ENCODE results near the gene MLYCD. TPM values are rescaled to one million over a fixed set of nuclear protein-coding genes. Genes with fewer than 3 reads are reported as not detected.

MLYCD gene
- total RNA-seq, 3 donors from 2014 or later (not counting 1 experiment from before 2014, with no cell fraction given): 8.5 to 13.2 (median 11.9) TPM

GRCh38 chr16:83886199-83886971 is 12.5 kb upstream of the MLYCD start:
- Histone ChIP-seq H3K4me3 (ENCODE audit: low read length) (no peak overlapping the region), H3K27ac (ENCODE audit: low read length) (no peak overlapping the region), H3K4me1 (ENCODE audit: control insufficient read depth, insufficient read depth, low read length) (no peaks in the 10 kb centered on the region), H3K9me3 (ENCODE audit: control insufficient read depth, insufficient read depth, low read length) (no peaks in the 10 kb centered on the region), H3K27me3 (ENCODE audit: control insufficient read depth, insufficient read depth, low read length) (no peaks in the 10 kb centered on the region), H3K36me3 (ENCODE audit: control insufficient read depth, insufficient read depth, low read length) (no peaks in the 10 kb centered on the region)
- H3K27ac Mint-ChIP-seq: no peak overlapping the region
- DNase-seq (no peak), ATAC-seq (no peak)
- H3K9me3 Mint-ChIP-seq: no peaks in the 10 kb centered on the region
- intact Hi-C loops (cut with micrococcal nuclease): no loop called here
- 95% methylated on average over 12 of the region's 13 CpGs for WGBS (ENCODE audit: insufficient coverage)
- H3K4me1 Mint-ChIP-seq: no peaks in the 10 kb centered on the region
- no peaks in the 10 kb centered on the region for H3K36me3 Mint-ChIP-seq
- peaks cover 11 to 16% of the 10 kb centered on the region in 2 donors for H3K27me3 Mint-ChIP-seq (ENCODE audit: low read depth in 2 of 2)
- TF ChIP-seq CTCF (IDR thresholded peaks at IDR 0.05): no peak
- no peak overlapping the region for H3K4me3 Mint-ChIP-seq

DNA sequence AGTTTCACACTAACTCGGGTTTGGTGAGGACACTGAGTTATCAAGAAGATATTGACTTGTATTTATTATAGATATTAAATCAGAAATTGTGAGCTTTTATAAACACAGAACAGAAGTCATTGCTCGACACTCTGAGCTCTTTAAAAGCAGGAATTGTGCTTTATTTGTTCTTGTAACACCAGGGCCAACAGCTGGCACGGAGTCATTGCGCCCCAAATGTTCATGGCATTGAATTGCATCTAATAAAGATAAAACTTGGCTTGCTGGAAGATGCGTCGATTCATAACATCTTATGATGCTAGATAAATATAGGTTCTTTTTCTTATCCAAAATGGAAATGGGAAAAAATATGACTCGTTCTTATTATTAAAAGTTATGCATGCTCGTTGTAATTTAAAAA is 11.8 kb upstream of the MLYCD start:
- Mint-ChIP-seq H3K9me3 (no peaks in the 10 kb centered on the region), H3K27ac (no peak overlapping the region), H3K4me3 (no peak overlapping the region), H3K36me3 (no peaks in the 10 kb centered on the region), H3K4me1 (no peaks in the 10 kb centered on the region), H3K27me3 (ENCODE audit: low read depth in 2 of 2) (peaks cover 9 to 21% of the 10 kb centered on the region in 2 donors)
- Histone ChIP-seq H3K27ac (ENCODE audit: low read length) (no peak overlapping the region), H3K27me3 (ENCODE audit: control insufficient read depth, insufficient read depth, low read length) (no peaks in the 10 kb centered on the region), H3K9me3 (ENCODE audit: control insufficient read depth, insufficient read depth, low read length) (no peaks in the 10 kb centered on the region), H3K4me3 (ENCODE audit: low read length) (no peak overlapping the region), H3K4me1 (ENCODE audit: control insufficient read depth, insufficient read depth, low read length) (no peaks in the 10 kb centered on the region), H3K36me3 (ENCODE audit: control insufficient read depth, insufficient read depth, low read length) (no peaks in the 10 kb centered on the region)
- ATAC-seq (no peak), DNase-seq (no peak)
- WGBS (ENCODE audit: insufficient coverage): 70% methylated on average over 5 of the region's 8 CpGs
- intact Hi-C loops (cut with micrococcal nuclease): no loop called here
- TF ChIP-seq CTCF (IDR thresholded peaks at IDR 0.05): no peak

DNA sequence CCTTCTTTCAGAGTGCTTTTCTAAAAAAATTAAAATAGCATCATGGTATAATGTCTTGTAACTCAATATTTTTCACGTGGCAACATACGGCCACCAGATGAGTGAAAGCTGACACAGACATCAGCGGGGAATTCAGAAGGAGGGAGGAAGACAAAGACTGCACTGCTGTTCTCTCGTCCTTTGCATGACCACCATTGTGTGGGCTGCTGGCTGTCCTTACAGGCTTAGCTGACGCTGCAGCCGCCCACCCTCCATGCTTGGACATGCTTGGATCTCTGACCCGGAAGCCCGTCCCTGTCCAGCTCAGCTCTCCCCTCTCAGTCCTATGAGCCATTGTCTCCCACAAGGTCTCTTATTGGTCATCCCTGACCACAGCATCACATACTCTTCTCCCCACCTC is 11.4 kb upstream of the MLYCD start:
- Histone ChIP-seq H3K27me3 (ENCODE audit: control insufficient read depth, insufficient read depth, low read length) (no peaks in the 10 kb centered on the region), H3K36me3 (ENCODE audit: control insufficient read depth, insufficient read depth, low read length) (no peaks in the 10 kb centered on the region), H3K9me3 (ENCODE audit: control insufficient read depth, insufficient read depth, low read length) (no peaks in the 10 kb centered on the region), H3K4me3 (ENCODE audit: low read length) (no peak overlapping the region), H3K4me1 (ENCODE audit: control insufficient read depth, insufficient read depth, low read length) (no peaks in the 10 kb centered on the region), H3K27ac (ENCODE audit: low read length) (no peak overlapping the region)
- Mint-ChIP-seq H3K27ac (no peak overlapping the region), H3K4me1 (no peaks in the 10 kb centered on the region), H3K27me3 (ENCODE audit: low read depth in 2 of 2) (peaks cover 9 to 21% of the 10 kb centered on the region in 2 donors), H3K36me3 (no peaks in the 10 kb centered on the region), H3K9me3 (no peaks in the 10 kb centered on the region), H3K4me3 (no peak overlapping the region)
- intact Hi-C loops (cut with micrococcal nuclease): no loop called here
- 87% methylated on average over 8 of the region's 8 CpGs for WGBS (ENCODE audit: insufficient coverage)
- no peak for TF ChIP-seq CTCF (IDR thresholded peaks at IDR 0.05)
- ATAC-seq (no peak), DNase-seq (no peak)

DNA sequence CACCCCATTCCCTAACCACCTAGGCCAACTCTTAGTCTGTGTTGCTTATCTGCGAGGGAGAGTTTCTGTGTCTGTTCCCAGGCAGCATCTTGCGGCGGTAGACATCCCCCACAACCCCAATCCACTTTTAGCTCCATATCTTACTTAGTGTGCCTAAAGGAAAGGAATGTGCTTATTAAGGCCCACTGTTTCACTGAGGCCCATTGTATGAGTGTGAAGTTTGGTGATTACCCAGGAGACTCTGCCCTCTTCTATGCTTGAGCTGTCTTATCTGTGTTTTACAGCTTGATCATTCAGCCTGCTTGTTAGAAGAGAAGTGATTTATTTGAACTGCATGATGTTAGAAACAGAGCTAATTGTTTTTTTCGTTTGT is 10.3 kb upstream of the MLYCD start:
- WGBS (ENCODE audit: insufficient coverage): 63% methylated on average over 2 of the region's 4 CpGs
- Mint-ChIP-seq H3K27me3 (ENCODE audit: low read depth in 2 of 2) (peaks cover 9 to 21% of the 10 kb centered on the region in 2 donors), H3K27ac (no peak overlapping the region), H3K36me3 (no peaks in the 10 kb centered on the region), H3K9me3 (no peaks in the 10 kb centered on the region), H3K4me1 (no peaks in the 10 kb centered on the region), H3K4me3 (no peak overlapping the region)
- H3K27ac ChIP-seq (ENCODE audit: low read length): no peak overlapping the region
- no peak for ATAC-seq
- DNase-seq: no peak
- intact Hi-C loops (cut with micrococcal nuclease): no loop called here
- no peak for TF ChIP-seq CTCF (IDR thresholded peaks at IDR 0.05)
- no peaks in the 10 kb centered on the region for H3K4me1 ChIP-seq (ENCODE audit: control insufficient read depth, insufficient read depth, low read length)
- no peak overlapping the region for H3K4me3 ChIP-seq (ENCODE audit: low read length)
- H3K9me3 ChIP-seq (ENCODE audit: control insufficient read depth, insufficient read depth, low read length): no peaks in the 10 kb centered on the region
- H3K36me3 ChIP-seq (ENCODE audit: control insufficient read depth, insufficient read depth, low read length): no peaks in the 10 kb centered on the region
- H3K27me3 ChIP-seq (ENCODE audit: control insufficient read depth, insufficient read depth, low read length): no peaks in the 10 kb centered on the region
